ENCODE data around the gene CA12. TPM values are rescaled to one million over a fixed set of nuclear protein-coding genes. Genes with fewer than 3 reads are reported as not detected.
A peak's percentile ranks its signal among the peaks of the same experiment; 100 is the strongest.
"Not testable (repeated sequence)": the region's sequence is repeated elsewhere in the genome, so short reads cannot be mapped to it uniquely, and the experiment has no call there.

CA12 gene
- total and polyA plus RNA-seq, 9 donors, result 0.16 to 10.5 (median 3.5) TPM; not detected in 1

DNA sequence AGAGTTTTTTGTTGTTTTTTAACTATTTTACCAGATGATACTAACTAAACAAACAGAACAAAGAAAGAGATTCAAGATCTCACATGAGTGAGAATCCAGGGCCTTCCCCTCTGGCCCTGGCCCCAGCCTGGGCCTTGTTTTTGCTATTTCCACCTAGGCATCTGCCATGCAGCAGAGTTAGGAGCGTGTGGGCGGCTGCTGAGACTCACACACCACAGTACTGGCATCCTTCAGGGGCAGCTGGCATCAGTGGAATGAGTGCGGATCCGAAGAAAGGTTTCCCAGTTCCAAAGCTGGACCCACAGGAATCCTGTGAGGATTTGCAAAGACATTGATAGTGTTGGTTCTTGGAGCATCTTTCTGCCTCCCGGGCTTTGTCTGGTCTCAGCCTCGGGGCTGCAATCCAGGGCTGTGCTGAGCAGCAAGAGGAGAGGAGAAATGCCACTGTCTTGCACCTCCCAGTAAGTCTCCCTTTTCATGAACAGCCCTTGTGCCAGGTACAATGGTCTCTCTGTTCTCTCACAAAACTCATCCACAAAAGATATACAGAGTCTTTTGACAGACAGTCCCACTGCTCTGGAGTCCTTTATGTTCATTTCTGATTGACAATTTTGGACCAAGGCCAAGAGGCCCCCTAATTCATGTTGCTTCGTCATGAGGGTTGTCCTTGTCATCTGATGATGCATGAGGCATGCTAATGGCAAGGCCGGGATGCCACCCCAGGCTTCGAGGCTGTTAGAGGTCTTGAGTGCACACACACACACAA lies 57.7 kb downstream of the CA12 start:
- H3K4me1 ChIP-seq (ENCODE audit: insufficient read depth), result no peaks in the 10 kb centered on the region
- H3K9me3 ChIP-seq, result no peaks in the 10 kb centered on the region
- TF ChIP-seq, protein P1, sequence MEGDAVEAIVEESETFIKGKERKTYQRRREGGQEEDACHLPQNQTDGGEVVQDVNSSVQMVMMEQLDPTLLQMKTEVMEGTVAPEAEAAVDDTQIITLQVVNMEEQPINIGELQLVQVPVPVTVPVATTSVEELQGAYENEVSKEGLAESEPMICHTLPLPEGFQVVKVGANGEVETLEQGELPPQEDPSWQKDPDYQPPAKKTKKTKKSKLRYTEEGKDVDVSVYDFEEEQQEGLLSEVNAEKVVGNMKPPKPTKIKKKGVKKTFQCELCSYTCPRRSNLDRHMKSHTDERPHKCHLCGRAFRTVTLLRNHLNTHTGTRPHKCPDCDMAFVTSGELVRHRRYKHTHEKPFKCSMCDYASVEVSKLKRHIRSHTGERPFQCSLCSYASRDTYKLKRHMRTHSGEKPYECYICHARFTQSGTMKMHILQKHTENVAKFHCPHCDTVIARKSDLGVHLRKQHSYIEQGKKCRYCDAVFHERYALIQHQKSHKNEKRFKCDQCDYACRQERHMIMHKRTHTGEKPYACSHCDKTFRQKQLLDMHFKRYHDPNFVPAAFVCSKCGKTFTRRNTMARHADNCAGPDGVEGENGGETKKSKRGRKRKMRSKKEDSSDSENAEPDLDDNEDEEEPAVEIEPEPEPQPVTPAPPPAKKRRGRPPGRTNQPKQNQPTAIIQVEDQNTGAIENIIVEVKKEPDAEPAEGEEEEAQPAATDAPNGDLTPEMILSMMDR (IDR thresholded peaks at IDR 0.05), result no peak
- TF ChIP-seq EP300 (IDR thresholded peaks at IDR 0.05) (no peak), POLR2A (IDR thresholded peaks at IDR 0.05) (no peak)
- DNase-seq, result no peak
- no peak overlapping the region for H3K27ac ChIP-seq
- WGBS, 3 donors, result 79% methylated on average over 9 of the region's 9 CpGs
- H3K36me3 ChIP-seq, result no peaks in the 10 kb centered on the region
- intact Hi-C loops (cut with DNase I), result no loop called here
- no peaks in the 10 kb centered on the region for H3K27me3 ChIP-seq
- H3K4me3 ChIP-seq, result no peak overlapping the region

DNA sequence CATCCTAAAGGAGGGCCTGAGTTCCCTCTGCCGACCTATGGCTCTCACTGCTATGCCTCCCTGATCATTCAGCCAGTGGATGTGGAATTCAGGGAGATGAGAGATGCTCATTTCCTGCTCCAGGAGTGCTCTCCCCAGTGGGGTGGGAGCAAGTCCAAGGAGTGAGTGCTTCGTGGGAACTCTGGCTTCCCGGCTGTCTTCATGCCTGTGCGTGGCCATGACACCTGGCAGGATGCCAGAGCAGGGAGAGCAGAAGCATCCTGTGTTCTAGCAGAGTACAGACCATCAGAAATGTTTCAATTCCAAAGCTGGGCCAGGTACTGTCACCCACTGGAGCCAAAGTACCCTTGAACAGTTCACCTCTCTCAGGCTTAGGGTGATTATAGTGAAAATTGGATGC lies 59.1 kb downstream of the CA12 start:
- Histone ChIP-seq H3K27me3 (no peaks in the 10 kb centered on the region), H3K9me3 (no peaks in the 10 kb centered on the region), H3K4me3 (no peak overlapping the region), H3K27ac (no peak overlapping the region), H3K36me3 (no peaks in the 10 kb centered on the region), H3K4me1 (ENCODE audit: insufficient read depth) (no peaks in the 10 kb centered on the region)
- 18 to 20% (median 19%) methylated on average over 4 of the region's 4 CpGs for WGBS, 3 donors
- DNase-seq, result peak in 4 of 5 donors; percentile 19 to 64 (median 26)
- TF ChIP-seq EP300 (IDR thresholded peaks at IDR 0.05) (no peak), POLR2A (IDR thresholded peaks at IDR 0.05) (no peak)
- TF ChIP-seq, protein P1 (IDR thresholded peaks at IDR 0.05), result no peak
- intact Hi-C loops (cut with DNase I), result no loop called here

GRCh38 chr15:63321462-63321861 lies 60.2 kb downstream of the CA12 start:
- Histone ChIP-seq H3K27me3 (no peaks in the 10 kb centered on the region), H3K27ac (no peak overlapping the region), H3K9me3 (no peaks in the 10 kb centered on the region), H3K4me3 (no peak overlapping the region), H3K36me3 (no peaks in the 10 kb centered on the region), H3K4me1 (ENCODE audit: insufficient read depth) (no peaks in the 10 kb centered on the region)
- intact Hi-C loops (cut with DNase I), result no loop called here
- TF ChIP-seq EP300 (IDR thresholded peaks at IDR 0.05), result no peak
- TF ChIP-seq, protein P1 (IDR thresholded peaks at IDR 0.05), result no peak
- TF ChIP-seq POLR2A (IDR thresholded peaks at IDR 0.05), result no peak
- 93 to 94% (median 94%) methylated on average over 29 of the region's 29 CpGs for whole genome bisulfite sequencing, 3 donors
- DNase-seq, result no peak

- H3K4me3 ChIP-seq; intact Hi-C loops (cut with DNase I); H3K27ac ChIP-seq; H3K4me1 ChIP-seq (ENCODE audit: insufficient read depth); H3K36me3 ChIP-seq; DNase-seq; H3K9me3 ChIP-seq; H3K27me3 ChIP-seq: not testable (repeated sequence)
- WGBS, 3 donors, result 94 to 96% (median 94%) methylated on average over 7 to 11 of the region's 11 CpGs
These were observed 60.7 kb downstream of the CA12 start for GRCh38 chr15:63320981-63321380.

DNA sequence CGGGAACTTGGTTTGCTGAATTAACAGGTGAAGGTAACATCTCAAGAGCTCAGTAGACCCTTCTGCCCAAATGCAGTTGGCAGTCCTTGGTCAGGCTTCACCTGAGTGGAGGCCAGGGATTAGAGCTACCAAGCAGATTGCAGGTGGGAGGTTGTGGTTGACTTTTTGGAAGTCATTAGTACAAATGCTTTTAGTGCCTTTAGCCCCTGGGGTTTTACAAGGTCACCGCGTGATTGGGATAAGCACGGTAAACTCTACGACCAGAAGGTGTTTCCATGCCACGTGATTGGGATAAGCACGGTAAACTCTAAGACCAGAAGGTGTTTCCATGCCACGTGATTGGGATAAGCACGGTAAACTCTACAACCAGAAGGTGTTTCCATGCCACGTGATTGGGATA lies 61.2 kb downstream of the CA12 start:
- 92 to 97% (median 95%) methylated on average over 8 to 10 of the region's 10 CpGs for WGBS, 3 donors

More for the DNA sequence above, 61.2 kb downstream of the CA12 start:
- H3K27ac ChIP-seq; H3K4me3 ChIP-seq; H3K4me1 ChIP-seq (ENCODE audit: insufficient read depth); H3K36me3 ChIP-seq; intact Hi-C loops (cut with DNase I); H3K27me3 ChIP-seq; DNase-seq; H3K9me3 ChIP-seq: not testable (repeated sequence)

Data from ovary (tissue), 9 donors.